ENCODE results near the gene KIAA1671.

- TF ChIP-seq CTCF (conservative IDR thresholded peaks at IDR 0.05; ENCODE audit: low read depth, low read length) = no peak
- TF ChIP-seq EZH2 (IDR thresholded peaks at IDR 0.05; ENCODE audit: low read length, unreplicated experiment) = no peak
These were observed 253.3 kb downstream of the KIAA1671 start for GRCh38 chr22:25205847-25206246.
